Measurements from ENCODE around the gene TRNAU1AP.

- TF ChIP-seq TAF1 (IDR thresholded peaks at IDR 0.05; ENCODE audit: borderline replicate concordance, low read depth, low read length), result no peak
- TF ChIP-seq POLR2A (IDR thresholded peaks at IDR 0.05; ENCODE audit: low read depth, low read length), result no peak
These were observed 31.3 kb upstream of the TRNAU1AP start for GRCh38 chr1:28521502-28522164.
